ENCODE results near the gene ACRV1.
A peak's percentile ranks its signal among the peaks of the same experiment; 100 is the strongest.

The ACRV1 gene

DNA sequence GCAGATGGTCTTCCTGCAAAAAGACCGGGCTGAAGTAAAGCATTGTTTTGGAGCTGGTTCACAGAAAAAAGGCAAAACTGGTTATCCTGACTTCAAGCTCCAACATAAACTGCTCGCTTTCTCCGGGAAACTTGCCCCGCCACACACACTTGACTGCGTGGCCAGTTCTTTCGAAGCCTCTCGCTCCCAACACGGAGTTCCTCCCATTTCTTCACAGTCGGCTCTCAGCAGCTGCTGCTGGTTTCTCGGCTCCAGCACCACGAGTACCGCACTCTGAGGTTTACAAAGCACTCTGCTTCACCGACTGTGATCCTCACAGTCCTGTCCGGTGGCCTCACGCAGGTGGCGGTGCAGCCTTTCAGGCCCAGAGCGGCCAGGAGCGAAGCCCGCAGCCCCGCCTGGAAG is 55.4 kb downstream of the ACRV1 start:
- ChIA-PET POLR2A (interaction anchor here (1.0 to 3.2 kb wide), 8 partner anchors 10 to 672 kb away, joined by 3 to 24 read pairs (median 4); partner anchors contain the start of genes CCDC15, HYLS1, PUS3 and STT3A), CTCF (interaction anchor here (1.1 kb wide), 1 partner anchor 1985 kb away, joined by 3 read pairs; no protein-coding TSS in a partner anchor)
- H3K4me3 ChIP-seq (ENCODE audit: low read depth, low read length), result peak overlapping the region; percentile 74

DNA sequence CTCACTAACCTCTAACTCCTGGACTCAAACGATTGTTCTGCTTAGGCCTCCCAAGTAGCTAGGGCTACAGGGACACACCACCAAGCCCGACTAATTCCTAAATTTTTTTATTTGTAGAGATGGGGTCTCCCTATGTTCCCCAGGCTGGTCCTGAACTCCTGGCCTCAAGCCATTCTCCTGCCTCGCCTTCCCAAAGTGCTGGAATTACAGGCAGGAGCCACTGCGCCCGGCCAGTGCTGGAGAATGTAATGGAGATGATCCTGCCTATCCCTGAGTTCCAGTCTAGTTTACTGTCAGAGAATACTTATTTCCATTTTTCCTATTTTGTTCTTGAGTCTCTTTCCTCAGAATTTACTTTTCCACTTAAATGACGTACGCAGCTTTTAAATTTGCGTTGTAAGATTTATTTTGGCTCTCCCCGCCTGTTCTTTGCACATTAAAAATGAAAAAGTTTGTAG is 55.9 kb downstream of the ACRV1 start, which contains the start of gene CHEK1:
CHEK1 (plus strand) TSS at position 408 of the 458 bp plus-strand sequence. CDS start 1,606 bp downstream, outside the sequence.
- Histone ChIP-seq H3K4me3 (ENCODE audit: low read depth, low read length) (peak within 1 kb of the TSS; percentile 74), H3K27ac (ENCODE audit: extremely low read depth, low read depth, low read length) (peak within 1 kb of the TSS; percentile 94), H3K9me3 (ENCODE audit: control insufficient read depth, insufficient read depth, low read depth, low read length) (no peaks in the 10 kb centered on the region), H3K36me3 (ENCODE audit: control insufficient read depth in 2 of 2, insufficient read depth in 1 of 2, low read length in 2 of 2) (peaks cover 9 to 41% of the 10 kb centered on the region in 2 experiments), H3K4me1 (ENCODE audit: control insufficient read depth, insufficient read depth, low read length) (no peaks in the 10 kb centered on the region; the same call in 1 of the 2 replicates)
- TF ChIP-seq REPIN1 (tag by site-specific recombination; IDR thresholded peaks at IDR 0.05; ENCODE audit: low read depth) (no peak), ZNF133 (tag by site-specific recombination; IDR thresholded peaks at IDR 0.05) (no peak)
- CTCF ChIA-PET, result interaction anchor here (1.1 kb wide), 1 partner anchor 1984 kb away, joined by 3 read pairs; no protein-coding TSS in a partner anchor
- POLR2A ChIA-PET, result interaction anchor here (1.2 to 3.2 kb wide), 4 partner anchors 27 to 671 kb away, joined by 5 to 24 read pairs (median 7); partner anchors contain the start of genes CCDC15, HYLS1 and STT3A

More for the DNA sequence above, 55.4 kb downstream of the ACRV1 start:
- TF ChIP-seq, protein P1, sequence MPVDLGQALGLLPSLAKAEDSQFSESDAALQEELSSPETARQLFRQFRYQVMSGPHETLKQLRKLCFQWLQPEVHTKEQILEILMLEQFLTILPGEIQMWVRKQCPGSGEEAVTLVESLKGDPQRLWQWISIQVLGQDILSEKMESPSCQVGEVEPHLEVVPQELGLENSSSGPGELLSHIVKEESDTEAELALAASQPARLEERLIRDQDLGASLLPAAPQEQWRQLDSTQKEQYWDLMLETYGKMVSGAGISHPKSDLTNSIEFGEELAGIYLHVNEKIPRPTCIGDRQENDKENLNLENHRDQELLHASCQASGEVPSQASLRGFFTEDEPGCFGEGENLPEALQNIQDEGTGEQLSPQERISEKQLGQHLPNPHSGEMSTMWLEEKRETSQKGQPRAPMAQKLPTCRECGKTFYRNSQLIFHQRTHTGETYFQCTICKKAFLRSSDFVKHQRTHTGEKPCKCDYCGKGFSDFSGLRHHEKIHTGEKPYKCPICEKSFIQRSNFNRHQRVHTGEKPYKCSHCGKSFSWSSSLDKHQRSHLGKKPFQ (tag by site-specific recombination; IDR thresholded peaks at IDR 0.05), result no peak
- TF ChIP-seq ZNF121 (tag by site-specific recombination; IDR thresholded peaks at IDR 0.05) (peak; percentile 20; the same call in 1 of the 2 replicates), ZSCAN16 (tag by site-specific recombination; IDR thresholded peaks at IDR 0.05) (peak; percentile 82; the same call in 1 of the 2 replicates)
- no peaks in the 10 kb centered on the region; the same call in 1 of the 2 replicates for H3K4me1 ChIP-seq (ENCODE audit: control insufficient read depth, insufficient read depth, low read length)
- H3K36me3 ChIP-seq (ENCODE audit: control insufficient read depth in 2 of 2, insufficient read depth in 1 of 2, low read length in 2 of 2), result peaks cover 11 to 41% of the 10 kb centered on the region in 2 experiments
- no peaks in the 10 kb centered on the region for H3K9me3 ChIP-seq (ENCODE audit: control insufficient read depth, insufficient read depth, low read depth, low read length)
- peak overlapping the region; percentile 94 for H3K27ac ChIP-seq (ENCODE audit: extremely low read depth, low read depth, low read length)

DNA sequence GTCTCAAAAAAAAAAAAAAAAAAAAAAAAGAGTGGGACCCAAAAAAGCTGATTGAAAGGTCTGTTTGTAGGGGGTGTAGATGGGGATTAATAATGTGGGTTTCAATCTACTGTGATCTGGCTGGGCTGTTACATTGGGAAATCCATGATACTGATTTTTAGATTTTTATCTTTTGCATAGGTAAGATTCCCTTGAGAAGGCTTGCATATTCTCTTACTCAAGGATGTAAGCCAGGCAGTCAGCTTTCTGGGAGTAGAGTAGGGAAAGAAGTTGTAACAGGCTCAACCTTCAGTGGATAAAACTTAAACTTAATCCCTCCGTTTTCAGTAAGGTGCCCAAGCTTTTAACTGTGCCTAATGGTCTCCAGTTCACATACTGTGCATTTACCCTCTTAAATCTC is 57.6 kb downstream of the ACRV1 start:
- TF ChIP-seq ZNF157 (tag by site-specific recombination; IDR thresholded peaks at IDR 0.05) (no peak), ZEB2 (tag by site-specific recombination; IDR thresholded peaks at IDR 0.05) (no peak), HOXD13 (CRISPR knock-in tag; IDR thresholded peaks at IDR 0.05; ENCODE audit: borderline replicate concordance) (no peak), ZNF211 (tag by site-specific recombination; IDR thresholded peaks at IDR 0.05; ENCODE audit: low read depth) (no peak), ZFHX2 (tag by site-specific recombination; conservative IDR thresholded peaks at IDR 0.05) (no peak), KLF8 (tag by site-specific recombination; IDR thresholded peaks at IDR 0.05) (no peak), ZSCAN30 (tag by site-specific recombination; IDR thresholded peaks at IDR 0.05) (no peak), ZNF701 (tag by site-specific recombination; IDR thresholded peaks at IDR 0.05) (no peak), ZNF155 (tag by site-specific recombination; IDR thresholded peaks at IDR 0.05) (no peak), SP7 (tag by site-specific recombination; IDR thresholded peaks at IDR 0.05) (no peak), ZNF132 (tag by site-specific recombination; IDR thresholded peaks at IDR 0.05; ENCODE audit: borderline replicate concordance) (no peak)
- Histone ChIP-seq H3K9me3 (ENCODE audit: control insufficient read depth, insufficient read depth, low read depth, low read length) (no peaks in the 10 kb centered on the region), H3K4me3 (ENCODE audit: low read depth, low read length) (no peak overlapping the region), H3K36me3 (ENCODE audit: control insufficient read depth in 2 of 2, insufficient read depth in 1 of 2, low read length in 2 of 2) (peaks cover 18 to 45% of the 10 kb centered on the region in 2 experiments), H3K27ac (ENCODE audit: extremely low read depth, low read depth, low read length) (no peak overlapping the region), H3K4me1 (ENCODE audit: control insufficient read depth, insufficient read depth, low read length) (no peaks in the 10 kb centered on the region; the same call in 1 of the 2 replicates)
- ChIA-PET POLR2A (interaction anchor here (0.7 to 1.1 kb wide), 2 partner anchors 9 to 265 kb away, joined by 3 read pairs; no protein-coding TSS in a partner anchor), CTCF (no interaction called here)

DNA sequence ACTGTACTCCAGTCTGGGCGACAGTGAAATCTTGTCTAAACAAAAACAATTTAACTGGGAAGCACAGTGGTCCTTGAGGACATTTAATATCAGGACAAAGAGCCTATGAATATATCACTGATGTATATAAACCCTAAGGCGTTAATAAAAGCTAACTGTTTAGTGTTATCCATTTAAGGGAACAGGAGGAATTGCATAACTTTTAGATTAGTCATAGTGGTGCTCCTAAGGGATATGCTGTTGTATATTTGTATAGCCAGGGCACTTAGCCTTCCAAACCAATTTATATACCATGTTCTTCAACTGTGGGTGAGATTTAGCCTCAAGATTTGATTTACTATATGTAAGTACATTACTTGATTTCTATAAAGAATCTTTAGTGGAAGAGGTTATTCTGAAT is 58.7 kb downstream of the ACRV1 start:
- Histone ChIP-seq H3K4me1 (ENCODE audit: control insufficient read depth, insufficient read depth, low read length) (no peaks in the 10 kb centered on the region), H3K27ac (ENCODE audit: extremely low read depth, low read depth, low read length) (no peak overlapping the region), H3K4me3 (ENCODE audit: low read depth, low read length) (no peak overlapping the region), H3K36me3 (ENCODE audit: control insufficient read depth in 2 of 2, insufficient read depth in 1 of 2, low read length in 2 of 2) (peaks cover 18 to 55% of the 10 kb centered on the region in 2 experiments), H3K9me3 (ENCODE audit: control insufficient read depth, insufficient read depth, low read depth, low read length) (no peaks in the 10 kb centered on the region)
- 0 out of 2 replicates have a peak, but pooled peaks have one; percentile 23 for TF ChIP-seq KLF10 (tag by site-specific recombination; IDR thresholded peaks at IDR 0.05)
- TF ChIP-seq FEZF1 (tag by site-specific recombination; IDR thresholded peaks at IDR 0.05), result 0 out of 2 replicates have a peak, but pooled peaks have one; percentile 23
- peak; percentile 68; the same call in 1 of the 2 replicates for TF ChIP-seq ZBTB48 (tag by site-specific recombination; IDR thresholded peaks at IDR 0.05)
- no peak for TF ChIP-seq KLF7 (tag by site-specific recombination; IDR thresholded peaks at IDR 0.05; ENCODE audit: borderline replicate concordance)
- TF ChIP-seq OVOL3 (tag by site-specific recombination; IDR thresholded peaks at IDR 0.05), result peak; percentile 63; the same call in 1 of the 2 replicates
- peak; percentile 26; the same call in 1 of the 2 replicates for TF ChIP-seq ZNF366 (tag by site-specific recombination; conservative IDR thresholded peaks at IDR 0.05)
- 0 out of 2 replicates have a peak, but pooled peaks have one; percentile 26 for TF ChIP-seq IKZF3 (tag by site-specific recombination; IDR thresholded peaks at IDR 0.05)
- TF ChIP-seq ZNF174 (tag by site-specific recombination; IDR thresholded peaks at IDR 0.05), result 0 out of 2 replicates have a peak, but pooled peaks have one; percentile 21
- TF ChIP-seq ZNF521 (tag by site-specific recombination; IDR thresholded peaks at IDR 0.05), result no peak
- ChIA-PET POLR2A (interaction anchor here (0.6 to 1.4 kb wide), 3 partner anchors 29 to 266 kb away, joined by 3 to 5 read pairs (median 3); partner anchors contain the start of gene STT3A), CTCF (no interaction called here)

Data from HEK293 (cell line).